Endodermal cell (in vitro differentiated cells): ENCODE data around the gene CRIP1. TPM values are rescaled to one million over a fixed set of nuclear protein-coding genes. Genes with fewer than 3 reads are reported as not detected.

Experiments used
- DNase-seq: peaks from one replicate; pipeline ENCODE4 v3.0.0-alpha.2; 2017
- H3K27ac ChIP-seq: 2 replicates; pipeline ENCODE4 v1.5.1; 2013; ENCODE audit warnings: mild to moderate bottlenecking, low read depth, low read length, moderate library complexity
- H3K27me3 ChIP-seq: 2 replicates; pipeline ENCODE4 v1.6.1; 2013; ENCODE audit warnings: mild to moderate bottlenecking, low read length, moderate library complexity; ENCODE audit not compliant: insufficient read depth, control insufficient read depth, poor library complexity, severe bottlenecking
- H3K36me3 ChIP-seq: 2 replicates; pipeline ENCODE4 v1.7.0; 2013; ENCODE audit warnings: mild to moderate bottlenecking, low read length, moderate library complexity; ENCODE audit not compliant: control insufficient read depth, insufficient read depth
- H3K4me1 ChIP-seq: one replicate; pipeline ENCODE4 v1.7.0; 2013; ENCODE audit warnings: low read length; ENCODE audit not compliant: control insufficient read depth, insufficient read depth
- H3K4me3 ChIP-seq: 2 replicates; pipeline ENCODE4 v1.5.1; 2013; ENCODE audit warnings: mild to moderate bottlenecking, low read length, moderate library complexity
- H3K9ac ChIP-seq: 2 replicates; pipeline ENCODE4 v1.6.1; 2013; ENCODE audit warnings: mild to moderate bottlenecking, low read length, moderate library complexity; ENCODE audit not compliant: poor library complexity, severe bottlenecking; ENCODE audit errors: extremely low read depth
- H3K9me3 ChIP-seq: 2 replicates; pipeline ENCODE4 v1.6.1; 2013; ENCODE audit warnings: mild to moderate bottlenecking, low read length, moderate library complexity; ENCODE audit not compliant: control insufficient read depth
- H3K27ac Mint-ChIP-seq: 2 replicates; pipeline ENCODE4 v1.8.0; 2020; ENCODE audit warnings: mixed read lengths
- H3K27me3 Mint-ChIP-seq: 2 replicates; pipeline ENCODE4 v1.8.0; 2021; ENCODE audit warnings: mild to moderate bottlenecking, mixed read lengths; ENCODE audit not compliant: insufficient read depth
- H3K36me3 Mint-ChIP-seq: 2 replicates; pipeline ENCODE4 v1.8.0; 2020; ENCODE audit warnings: low read depth, mixed read lengths
- H3K4me1 Mint-ChIP-seq: 2 replicates; pipeline ENCODE4 v1.8.0; 2020; ENCODE audit warnings: mixed read lengths
- H3K4me3 Mint-ChIP-seq: 2 replicates; pipeline ENCODE4 v1.8.0; 2020; ENCODE audit warnings: mild to moderate bottlenecking, moderate library complexity, mixed read lengths
- H3K9me3 Mint-ChIP-seq: 2 replicates; pipeline ENCODE4 v1.8.0; 2020; ENCODE audit warnings: mild to moderate bottlenecking, mixed read lengths
- WGBS, 2 experiments: methylation state at CpG; one replicate each; pipeline versions ENCODE4 v1.1.5 to v1.1.7; 2013; ENCODE audit warnings: missing lambda C conversion rate in 2 of 2, mixed read lengths in 1 of 2; ENCODE audit not compliant: insufficient coverage in 1 of 2, insufficient read length in 1 of 2; 5-methylcytosine and 5-hydroxymethylcytosine counted together
- total RNA-seq, 2 donors: library from RNA; stranded (reverse); fragmentation: NEBNext Ultra II Directional in 1 of 2; extraction: Animal tissue kit (Norgen Biotek cat#: 25700) in 1 of 2; gene quantifications; 2 replicates in 1 of 2; 3 replicates in 1 of 2; pipeline ENCODE4 v1.2.1, GENCODE V29; 2021
- TF ChIP-seq, protein P1 (sequence below): fragments of 200-600 bp; sonication (generic); conservative IDR thresholded peaks from 2 replicates; pipeline ENCODE4 v1.5.0; 2021; ENCODE audit warnings: antibody characterized with exemption, mild to moderate bottlenecking

The CRIP1 gene
- total RNA-seq, 2 donors from 2014 or later, result 7.0 to 47.1 TPM

DNA sequence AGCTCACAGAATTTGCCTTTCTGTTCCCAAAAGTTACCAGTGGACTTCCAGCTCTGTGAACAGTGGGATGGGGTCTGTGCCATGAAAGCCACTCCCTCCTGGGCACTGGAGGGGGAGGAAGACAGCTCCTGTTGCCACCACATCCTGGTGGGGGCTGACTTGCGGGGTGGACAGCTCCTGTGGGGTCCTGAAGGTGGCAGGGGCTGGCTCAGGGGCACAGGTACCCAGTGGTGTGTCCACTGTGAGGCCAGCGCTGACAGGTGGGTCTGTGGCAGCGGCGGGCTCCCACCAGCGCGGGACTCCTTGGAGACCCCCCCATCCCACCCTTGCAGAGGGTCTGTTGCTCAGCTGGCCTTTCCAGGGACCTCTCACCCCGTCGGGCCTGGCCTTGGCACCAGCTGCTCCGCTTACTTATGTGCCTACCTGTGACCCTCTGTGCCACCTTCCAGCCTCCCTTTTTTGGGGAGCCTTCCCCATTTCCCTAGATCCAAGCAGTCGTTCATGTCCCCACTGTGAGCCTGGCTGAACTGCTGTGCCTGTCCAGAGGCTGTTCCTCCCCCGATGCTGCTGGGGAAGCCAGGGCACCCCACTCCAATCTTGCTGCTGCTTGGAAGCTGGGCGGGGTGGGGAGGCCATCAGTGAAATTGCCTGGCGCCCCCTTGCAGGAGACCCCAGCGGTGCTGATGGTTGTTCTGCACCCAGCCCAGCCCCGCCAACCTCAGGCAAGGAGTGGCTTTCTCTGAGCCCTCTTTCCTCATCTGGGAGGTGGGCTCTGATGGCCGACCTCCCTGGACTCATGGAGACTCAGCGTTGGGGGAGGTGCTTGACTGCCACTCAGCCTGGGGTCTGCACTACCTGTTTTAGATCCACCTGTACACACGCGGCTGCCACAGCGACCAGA, 6.5 kb downstream of the CRIP1 start:
- DNase-seq, result peak; percentile 44
- WGBS, 2 experiments, result 89 to 91% methylated on average over 15 to 20 of the region's 20 CpGs
- Histone ChIP-seq H3K36me3 (no peaks in the 10 kb centered on the region), H3K27me3 (no peaks in the 10 kb centered on the region), H3K27ac (no peak overlapping the region), H3K9me3 (no peaks in the 10 kb centered on the region), H3K4me3 (no peak overlapping the region), H3K9ac (no peak overlapping the region), H3K4me1 (no peaks in the 10 kb centered on the region)
- no peaks in the 10 kb centered on the region for H3K36me3 Mint-ChIP-seq
- no peak overlapping the region for H3K27ac Mint-ChIP-seq
- H3K4me1 Mint-ChIP-seq, result peaks cover 4% of the 10 kb centered on the region
- peaks cover 3% of the 10 kb centered on the region for H3K9me3 Mint-ChIP-seq
- H3K27me3 Mint-ChIP-seq, result peaks cover 11% of the 10 kb centered on the region
- H3K4me3 Mint-ChIP-seq, result no peak overlapping the region
- TF ChIP-seq, protein P1, sequence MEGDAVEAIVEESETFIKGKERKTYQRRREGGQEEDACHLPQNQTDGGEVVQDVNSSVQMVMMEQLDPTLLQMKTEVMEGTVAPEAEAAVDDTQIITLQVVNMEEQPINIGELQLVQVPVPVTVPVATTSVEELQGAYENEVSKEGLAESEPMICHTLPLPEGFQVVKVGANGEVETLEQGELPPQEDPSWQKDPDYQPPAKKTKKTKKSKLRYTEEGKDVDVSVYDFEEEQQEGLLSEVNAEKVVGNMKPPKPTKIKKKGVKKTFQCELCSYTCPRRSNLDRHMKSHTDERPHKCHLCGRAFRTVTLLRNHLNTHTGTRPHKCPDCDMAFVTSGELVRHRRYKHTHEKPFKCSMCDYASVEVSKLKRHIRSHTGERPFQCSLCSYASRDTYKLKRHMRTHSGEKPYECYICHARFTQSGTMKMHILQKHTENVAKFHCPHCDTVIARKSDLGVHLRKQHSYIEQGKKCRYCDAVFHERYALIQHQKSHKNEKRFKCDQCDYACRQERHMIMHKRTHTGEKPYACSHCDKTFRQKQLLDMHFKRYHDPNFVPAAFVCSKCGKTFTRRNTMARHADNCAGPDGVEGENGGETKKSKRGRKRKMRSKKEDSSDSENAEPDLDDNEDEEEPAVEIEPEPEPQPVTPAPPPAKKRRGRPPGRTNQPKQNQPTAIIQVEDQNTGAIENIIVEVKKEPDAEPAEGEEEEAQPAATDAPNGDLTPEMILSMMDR, result peak; percentile 21

DNA sequence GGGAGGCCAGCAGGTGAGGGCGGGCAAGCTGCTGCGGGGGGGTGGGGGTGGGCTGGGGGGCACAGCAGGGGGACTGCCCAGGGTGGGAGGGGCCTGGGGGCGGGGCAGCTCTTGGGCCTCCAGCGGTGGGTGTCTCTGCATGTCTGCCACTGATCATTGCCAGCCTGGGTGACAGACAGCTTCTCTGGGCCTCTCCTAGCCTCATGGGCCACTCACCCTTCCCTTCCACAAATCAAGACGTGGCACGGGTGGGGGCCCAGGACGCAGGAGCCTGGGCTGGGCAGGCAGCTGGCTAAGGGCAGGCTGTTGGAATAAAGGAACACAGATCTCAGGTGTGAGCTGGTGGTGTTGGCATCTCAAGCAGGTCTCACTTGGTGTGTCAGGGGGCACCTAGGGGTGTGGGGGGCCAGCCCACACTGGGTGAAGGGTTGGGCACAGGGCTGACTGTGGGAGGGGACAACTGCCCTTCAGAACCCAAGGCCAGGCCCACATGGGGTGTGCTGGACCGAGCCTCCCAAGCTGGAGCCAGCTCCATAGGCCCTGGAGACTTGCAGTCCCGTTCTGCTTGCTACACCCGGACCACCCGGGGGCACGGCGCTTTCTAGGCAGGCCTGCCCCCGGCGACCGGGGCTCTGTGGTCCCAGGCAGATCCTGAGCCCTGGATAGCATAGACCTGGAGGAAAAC, 7.4 kb downstream of the CRIP1 start:
- Histone ChIP-seq H3K36me3 (no peaks in the 10 kb centered on the region), H3K27me3 (no peaks in the 10 kb centered on the region), H3K27ac (no peak overlapping the region), H3K4me1 (no peaks in the 10 kb centered on the region), H3K9ac (no peak overlapping the region), H3K9me3 (no peaks in the 10 kb centered on the region), H3K4me3 (no peak overlapping the region)
- TF ChIP-seq, protein P1, result no peak
- no peak overlapping the region for H3K4me3 Mint-ChIP-seq
- no peak overlapping the region for H3K27ac Mint-ChIP-seq
- DNase-seq, result peak; percentile 33
- WGBS, 2 experiments, result 93% methylated on average over 16 of the region's 16 CpGs; no CpG with 5 or more reads in 1 of the 2 experiments
- H3K9me3 Mint-ChIP-seq, result peaks cover 3% of the 10 kb centered on the region
- peaks cover 6% of the 10 kb centered on the region for H3K27me3 Mint-ChIP-seq
- peaks cover 6% of the 10 kb centered on the region for H3K4me1 Mint-ChIP-seq
- H3K36me3 Mint-ChIP-seq, result no peaks in the 10 kb centered on the region

DNA sequence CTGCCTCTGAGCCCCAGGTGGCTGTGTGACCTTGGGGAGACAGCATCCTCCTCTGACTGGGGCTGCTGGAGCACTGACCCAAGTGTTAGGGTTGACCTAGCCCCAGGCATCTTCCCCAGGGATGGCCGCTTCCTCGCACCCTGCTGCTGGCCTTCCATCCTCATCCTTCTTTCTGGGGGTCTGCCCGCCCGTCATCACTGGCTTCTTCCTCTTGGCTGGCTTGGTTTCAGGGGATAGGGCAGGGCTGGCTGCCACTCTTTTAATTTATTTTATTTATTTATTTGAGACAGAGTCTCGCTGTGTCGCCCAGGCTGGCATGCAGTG, 7.9 kb downstream of the CRIP1 start:
- H3K4me3 Mint-ChIP-seq, result no peak overlapping the region
- WGBS, 2 experiments, result 94 to 96% methylated on average over 5 to 6 of the region's 6 CpGs
- DNase-seq, result no peak
- TF ChIP-seq, protein P1, result no peak
- no peak overlapping the region for H3K4me3 ChIP-seq
- peaks cover 2% of the 10 kb centered on the region for H3K4me1 ChIP-seq
- no peaks in the 10 kb centered on the region for H3K9me3 ChIP-seq
- no peak overlapping the region for H3K9ac ChIP-seq
- H3K36me3 ChIP-seq, result no peaks in the 10 kb centered on the region
- no peaks in the 10 kb centered on the region for H3K36me3 Mint-ChIP-seq
- H3K27me3 ChIP-seq, result no peaks in the 10 kb centered on the region
- H3K27ac ChIP-seq, result no peak overlapping the region
- H3K9me3 Mint-ChIP-seq, result peaks cover 3% of the 10 kb centered on the region
- no peak overlapping the region for H3K27ac Mint-ChIP-seq
- H3K4me1 Mint-ChIP-seq, result peaks cover 3% of the 10 kb centered on the region
- peaks cover 2% of the 10 kb centered on the region for H3K27me3 Mint-ChIP-seq
